H1 (cell line): ENCODE data around the gene RFX5. TPM values are rescaled to one million over a fixed set of nuclear protein-coding genes. Genes with fewer than 3 reads are reported as not detected.

Experiments
- CBX8 ChIP-seq: fragments of 300-800, 300-1000 bp; sonication (generic); IDR thresholded peaks from 2 replicates; pipeline ENCODE4 v1.7.1; 2016; ENCODE audit warnings: low read depth, low read length, borderline replicate concordance
- CREB1 ChIP-seq: IDR thresholded peaks from 2 replicates; pipeline ENCODE4 v1.6.1; 2012; ENCODE audit warnings: inconsistent platforms
- CTBP2 ChIP-seq: IDR thresholded peaks from 2 replicates; pipeline ENCODE4 v1.7.0; 2011; ENCODE audit warnings: borderline replicate concordance, mild to moderate bottlenecking, moderate library complexity, mixed read lengths, low read length; ENCODE audit not compliant: insufficient read depth, insufficient read length
- GTF2F1 ChIP-seq: IDR thresholded peaks from 2 replicates; pipeline ENCODE4 v1.6.1; 2012; ENCODE audit warnings: low read depth, low read length, improper control_type of control experiment, borderline replicate concordance
- RAD21 ChIP-seq, 2 experiments: IDR thresholded peaks in 1 of 2; conservative IDR thresholded peaks in 1 of 2; 2 replicates each; pipeline ENCODE4 v1.6.1; 2011; ENCODE audit warnings: low read depth in 2 of 2, low read length in 2 of 2, improper control_type of control experiment in 1 of 2, inconsistent platforms in 1 of 2, mild to moderate bottlenecking in 1 of 2, moderate library complexity in 1 of 2
- SRF ChIP-seq: IDR thresholded peaks from 2 replicates; pipeline ENCODE4 v1.6.1; 2011; ENCODE audit warnings: mild to moderate bottlenecking, low read depth, low read length, moderate library complexity
- TAF1 ChIP-seq: IDR thresholded peaks from 2 replicates; pipeline ENCODE4 v1.6.1; 2011; ENCODE audit warnings: mild to moderate bottlenecking, low read depth, low read length
- TCF12 ChIP-seq: IDR thresholded peaks from 2 replicates; pipeline ENCODE4 v1.6.1; 2011; ENCODE audit warnings: low read depth, mild to moderate bottlenecking, low read length
- TEAD4 ChIP-seq: IDR thresholded peaks from 2 replicates; pipeline ENCODE4 v1.6.1; 2012; ENCODE audit warnings: low read depth, low read length, inconsistent platforms, mixed read lengths
- YY1 ChIP-seq: IDR thresholded peaks from 2 replicates; pipeline ENCODE4 v1.6.1; 2011; ENCODE audit warnings: low read depth, mild to moderate bottlenecking, low read length
- polyA plus RNA-seq, 7 experiments: library from polyadenylated mRNA; depleted of rRNA in 3 of 7; stranded (reverse) in 5 of 7; unstranded in 2 of 7; fragments of >200 nt in 5 of 7; fragments of 200-250 nt in 2 of 7; gene quantifications; 1 replicate in 5 of 7; 2 replicates in 1 of 7; 4 replicates in 1 of 7; pipeline versions ENCODE4 v1.2.1 to v1.2.3, GENCODE V29; 2011 to 2013; ENCODE audit warnings: missing spikeins in 2 of 7, mixed read lengths in 2 of 7
- total RNA-seq: library from RNA; stranded (reverse); fragmentation: NEBNext Ultra II Directional; extraction: Animal tissue kit (Norgen Biotek cat#: 25700); gene quantifications from 2 replicates; pipeline ENCODE4 v1.2.1, GENCODE V29; 2021
- TF ChIP-seq, protein P1 (sequence below): IDR thresholded peaks from 2 replicates; pipeline ENCODE4 v1.6.1; 2012; ENCODE audit warnings: inconsistent platforms

RFX5 gene
- total and polyA plus RNA-seq, 2 of the 8 experiments (the other 6 are each of a cell fraction or from before 2014, with no cell fraction given): 27.8 to 59.7 TPM

DNA sequence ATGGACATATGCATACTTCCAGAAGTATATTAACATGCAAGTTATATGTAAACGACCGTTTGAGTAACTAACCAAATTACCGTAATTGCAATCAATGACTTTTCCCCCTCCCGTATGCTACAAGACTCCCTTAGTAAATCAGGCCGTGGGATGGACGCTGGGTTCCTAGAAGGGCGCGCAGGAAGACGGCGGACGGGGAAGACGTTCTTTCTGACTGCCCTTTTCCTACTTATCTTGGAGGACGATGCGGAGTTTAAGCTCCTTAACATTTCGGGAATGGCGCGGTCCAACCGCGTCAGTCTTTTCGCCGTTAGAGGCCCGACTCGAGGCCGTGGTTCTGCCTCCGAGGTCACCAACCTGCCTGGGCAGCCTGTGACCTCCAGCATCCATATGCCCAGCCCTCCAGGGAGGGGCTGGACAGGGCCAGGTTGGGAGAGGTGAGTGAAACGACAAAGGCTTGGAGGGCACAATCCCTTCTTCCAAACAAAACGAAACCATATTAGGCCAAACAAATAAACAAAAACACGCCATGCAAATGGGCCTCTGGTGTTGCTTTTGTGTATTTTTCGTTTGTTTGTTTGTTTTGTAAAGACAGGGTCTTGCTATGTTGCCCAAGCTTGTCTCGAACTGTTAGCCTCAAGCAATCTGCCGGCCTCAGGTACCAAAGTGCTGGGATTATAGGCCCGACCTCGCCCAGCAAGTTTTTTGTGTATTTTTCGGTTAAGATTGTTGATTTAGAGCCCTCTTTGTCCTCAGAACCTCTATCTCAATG is 19.0 kb downstream of the RFX5 start (continued):
- 0 out of 2 replicates have a peak, but pooled peaks have one; percentile 1 for TF ChIP-seq TAF1
- TF ChIP-seq CBX8: no peak
- TF ChIP-seq SRF: no peak
- no peak for TF ChIP-seq TCF12
- no peak for TF ChIP-seq GTF2F1
- no peak for TF ChIP-seq RAD21 (IDR thresholded peaks at IDR 0.05 in 1 of 2, conservative IDR thresholded peaks at IDR 0.05 in 1 of 2; ENCODE audit: low read depth in 2 of 2, low read length in 2 of 2)
- no peak for TF ChIP-seq TEAD4
- TF ChIP-seq CTBP2: no peak
- TF ChIP-seq, protein P1, sequence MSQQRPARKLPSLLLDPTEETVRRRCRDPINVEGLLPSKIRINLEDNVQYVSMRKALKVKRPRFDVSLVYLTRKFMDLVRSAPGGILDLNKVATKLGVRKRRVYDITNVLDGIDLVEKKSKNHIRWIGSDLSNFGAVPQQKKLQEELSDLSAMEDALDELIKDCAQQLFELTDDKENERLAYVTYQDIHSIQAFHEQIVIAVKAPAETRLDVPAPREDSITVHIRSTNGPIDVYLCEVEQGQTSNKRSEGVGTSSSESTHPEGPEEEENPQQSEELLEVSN: no peak
- peak; percentile 85 for TF ChIP-seq CREB1
- TF ChIP-seq YY1: no peak
